Psoas muscle (tissue), 8 donors: ENCODE results near the gene PRRG3. TPM values are rescaled to one million over a fixed set of nuclear protein-coding genes. Genes with fewer than 3 reads are reported as not detected.

Experiments used
- ATAC-seq, 4 donors: fragments of 200-7000 bp; cut with Tn5 transposase; one replicate each; pipeline ENCODE4 v1.9.1; 2020; ENCODE audit warnings: moderate library complexity in 3 of 4, mild to moderate bottlenecking in 2 of 4
- DNase-seq, 2 donors: peaks; one replicate each; pipeline ENCODE4 v3.0.0-alpha.2; 2020
- H3K27ac ChIP-seq: fragments of 200-600 bp; one replicate; pipeline ENCODE4 v1.8.0; 2022
- H3K27me3 ChIP-seq, 3 donors: fragments of 200-600 bp in 1 of 3; one replicate each; pipeline versions ENCODE4 v1.6.1 to v1.8.0; 2013 to 2022; ENCODE audit warnings: low read length in 2 of 3, mild to moderate bottlenecking in 2 of 3, moderate library complexity in 1 of 3; ENCODE audit not compliant: insufficient read depth in 3 of 3
- H3K36me3 ChIP-seq, 2 donors: fragments of 200-600 bp in 1 of 2; one replicate each; pipeline versions ENCODE4 v1.6.1 to v1.8.0; 2013 to 2022; ENCODE audit warnings: low read depth in 1 of 2, mild to moderate bottlenecking in 1 of 2, moderate library complexity in 1 of 2; ENCODE audit not compliant: insufficient read depth in 1 of 2
- H3K4me1 ChIP-seq: fragments of 200-600 bp; one replicate; pipeline ENCODE4 v1.8.0; 2022
- H3K4me3 ChIP-seq: fragments of 200-600 bp; one replicate; pipeline ENCODE4 v1.8.0; 2022; ENCODE audit warnings: mild to moderate bottlenecking
- H3K9me3 ChIP-seq: fragments of 200-600 bp; one replicate; pipeline ENCODE4 v1.8.0; 2022
- CTCF ChIP-seq: fragments of 200-600 bp; IDR thresholded peaks from one replicate; pipeline ENCODE4 v1.8.0; 2022; ENCODE audit warnings: antibody characterized with exemption
- WGBS, 3 donors: extraction: QIAGEN DNeasy Blood & Tissue Kit; methylation state at CpG; one replicate each; pipeline versions ENCODE4 v1.1.6 to v1.1.7; 2013; 5-methylcytosine and 5-hydroxymethylcytosine counted together
- intact Hi-C, 2 donors: fragments of 100-400 bp; cut with DNase I; formaldehyde crosslinking; loops; one replicate each; pipeline versions ENCODE4 v1.11.0 to v1.14.2; 2022
- polyA plus RNA-seq, 3 donors: library from polyadenylated mRNA; stranded (reverse); fragments of 200-250 nt; gene quantifications; one replicate each; pipeline ENCODE4 v1.2.3, GENCODE V29; 2013
- total RNA-seq, 4 donors: library from RNA; stranded (reverse); fragmentation: NEBNext Ultra II Directional in 2 of 4; extraction: Animal tissue kit (Norgen Biotek cat#: 25700) in 2 of 4; gene quantifications; one replicate each; pipeline versions ENCODE4 v1.2.1 to v1.2.4, GENCODE V29; 2021 to 2023
- donor health status: healthy with polysubstance abuse.
- donor health status: DM: no; HTN: no; CAD: no; lungs with moderate emphysema.
- donor health status: Bipolar disorder and iron deficiency.
- donor health status: healthy.
- donor health status: DM: yes; HTN: yes; CAD: no.
- donor health status: DM: no; HTN: no; CAD: no.
- donor health status: DM: no; HTN: no; CAD: no.
- donor health status: DM: yes; HTN: yes; CAD: no.

Gene PRRG3
- total and polyA plus RNA-seq, 7 donors = 0.06 to 1.7 (median 0.32) TPM

- Histone ChIP-seq H3K36me3 (no peaks in the 10 kb centered on the region), H3K9me3 (no peaks in the 10 kb centered on the region), H3K27me3 (no peaks in the 10 kb centered on the region), H3K27ac (no peak overlapping the region), H3K4me3 (no peak overlapping the region), H3K4me1 (no peaks in the 10 kb centered on the region)
- TF ChIP-seq CTCF = no peak
- ATAC-seq = no peak
- DNase-seq = no peak
- 72 to 86% (median 84%) methylated on average over 6 to 7 of the region's 7 CpGs for WGBS, 3 donors
- intact Hi-C loops = no loop called here
Observed at GRCh38 chrX:151738751-151739150, 43.5 kb downstream of the PRRG3 start.

DNA sequence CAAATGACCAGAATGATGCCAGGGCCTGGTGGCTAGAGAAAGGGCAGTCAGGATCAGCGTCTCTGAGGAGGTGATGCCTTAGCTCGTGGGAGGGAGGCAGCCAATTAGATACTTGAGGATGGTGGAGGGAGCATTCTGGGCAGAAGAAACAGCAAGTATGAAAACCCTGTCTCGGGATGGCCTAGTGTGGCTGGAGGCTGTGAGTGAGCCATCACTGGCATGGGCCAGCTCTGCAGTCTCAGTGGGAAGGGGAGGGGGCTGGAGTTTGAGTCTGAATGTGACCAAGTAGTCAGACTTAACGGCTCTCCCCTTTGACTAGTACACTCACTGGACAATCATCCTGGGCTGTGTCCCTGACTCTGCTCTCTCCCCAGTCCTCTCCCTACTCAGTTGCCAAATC is 46.3 kb downstream of the PRRG3 start:
- Histone ChIP-seq H3K4me3 (no peak overlapping the region), H3K27me3 (no peaks in the 10 kb centered on the region), H3K9me3 (no peaks in the 10 kb centered on the region), H3K27ac (no peak overlapping the region), H3K4me1 (no peaks in the 10 kb centered on the region), H3K36me3 (no peaks in the 10 kb centered on the region)
- TF ChIP-seq CTCF = no peak
- intact Hi-C loops = no loop called here
- ATAC-seq (no peak), DNase-seq (no peak)
- 70 to 93% (median 83%) methylated on average over 4 of the region's 4 CpGs for WGBS, 3 donors

DNA sequence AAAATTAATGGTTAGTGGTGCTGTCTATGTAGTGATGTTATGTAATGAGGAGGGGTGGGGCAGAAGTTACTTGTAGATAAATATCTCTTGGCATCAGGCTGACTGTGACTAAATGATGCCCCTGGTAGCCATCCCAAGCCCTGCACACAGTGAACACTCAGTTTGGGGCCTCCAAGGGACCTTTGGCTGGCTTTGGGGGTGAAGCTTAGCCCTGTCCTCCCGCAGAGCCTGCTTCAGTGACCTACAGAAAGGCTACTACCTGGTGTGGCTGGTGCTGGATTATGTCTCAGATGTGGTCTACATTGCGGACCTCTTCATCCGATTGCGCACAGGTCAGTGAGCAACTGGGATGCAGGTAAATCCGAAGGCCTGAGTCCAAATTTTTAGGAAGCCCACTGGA is 47.1 kb downstream of the PRRG3 start:
- Histone ChIP-seq H3K4me3 (no peak overlapping the region), H3K9me3 (no peaks in the 10 kb centered on the region), H3K27ac (no peak overlapping the region), H3K27me3 (no peaks in the 10 kb centered on the region), H3K4me1 (no peaks in the 10 kb centered on the region), H3K36me3 (no peaks in the 10 kb centered on the region)
- DNase-seq (no peak), ATAC-seq (no peak)
- intact Hi-C loops = no loop called here
- 80 to 98% (median 95%) methylated on average over 5 of the region's 5 CpGs for WGBS, 3 donors
- TF ChIP-seq CTCF = no peak

DNA sequence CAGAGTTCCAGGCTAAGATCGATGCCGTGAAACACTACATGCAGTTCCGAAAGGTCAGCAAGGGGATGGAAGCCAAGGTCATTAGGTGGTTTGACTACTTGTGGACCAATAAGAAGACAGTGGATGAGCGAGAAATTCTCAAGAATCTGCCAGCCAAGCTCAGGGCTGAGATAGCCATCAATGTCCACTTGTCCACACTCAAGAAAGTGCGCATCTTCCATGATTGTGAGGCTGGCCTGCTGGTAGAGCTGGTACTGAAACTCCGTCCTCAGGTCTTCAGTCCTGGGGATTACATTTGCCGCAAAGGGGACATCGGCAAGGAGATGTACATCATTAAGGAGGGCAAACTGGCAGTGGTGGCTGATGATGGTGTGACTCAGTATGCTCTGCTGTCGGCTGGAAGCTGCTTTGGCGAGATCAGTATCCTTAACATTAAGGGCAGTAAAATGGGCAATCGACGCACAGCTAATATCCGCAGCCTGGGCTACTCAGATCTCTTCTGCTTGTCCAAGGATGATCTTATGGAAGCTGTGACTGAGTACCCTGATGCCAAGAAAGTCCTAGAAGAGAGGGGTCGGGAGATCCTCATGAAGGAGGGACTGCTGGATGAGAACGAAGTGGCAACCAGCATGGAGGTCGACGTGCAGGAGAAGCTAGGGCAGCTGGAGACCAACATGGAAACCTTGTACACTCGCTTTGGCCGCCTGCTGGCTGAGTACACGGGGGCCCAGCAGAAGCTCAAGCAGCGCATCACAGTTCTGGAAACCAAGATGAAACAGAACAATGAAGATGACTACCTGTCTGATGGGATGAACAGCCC is 48.6 kb downstream of the PRRG3 start:
- Histone ChIP-seq H3K27ac (no peak overlapping the region), H3K9me3 (no peaks in the 10 kb centered on the region), H3K4me3 (no peak overlapping the region), H3K4me1 (no peaks in the 10 kb centered on the region), H3K27me3 (no peaks in the 10 kb centered on the region), H3K36me3 (no peaks in the 10 kb centered on the region)
- 92 to 95% (median 95%) methylated on average over 21 of the region's 21 CpGs for WGBS, 3 donors
- ATAC-seq (no peak), DNase-seq (no peak)
- intact Hi-C loops = no loop called here
- no peak for TF ChIP-seq CTCF

DNA sequence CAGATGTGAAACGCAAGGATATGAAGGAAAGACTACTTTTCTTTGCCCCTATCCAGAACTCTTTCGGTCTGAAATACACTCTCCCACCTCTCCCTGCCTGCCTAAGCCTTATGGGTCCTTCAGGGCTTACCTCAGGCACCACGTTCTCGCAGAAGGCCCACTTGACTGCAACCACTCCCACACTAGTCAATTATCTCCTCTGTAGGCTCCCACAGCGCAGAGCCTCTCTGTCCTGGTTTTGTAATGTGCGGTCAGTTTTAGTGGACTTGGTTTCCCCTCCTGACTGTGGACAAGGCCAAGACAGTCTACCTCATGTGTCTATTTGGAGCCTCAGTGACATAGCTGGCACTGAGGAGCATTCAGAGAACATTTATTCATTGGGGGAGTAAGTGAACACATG is 50.4 kb downstream of the PRRG3 start:
- Histone ChIP-seq H3K9me3 (no peaks in the 10 kb centered on the region), H3K4me3 (no peak overlapping the region), H3K4me1 (no peaks in the 10 kb centered on the region), H3K36me3 (no peaks in the 10 kb centered on the region), H3K27me3 (peaks cover 0 to 8% (median 0%) of the 10 kb centered on the region in 3 donors), H3K27ac (no peak overlapping the region)
- no peak for DNase-seq
- intact Hi-C loops = no loop called here
- no peak for ATAC-seq
- no peak for TF ChIP-seq CTCF
- WGBS, 3 donors = 78 to 91% (median 88%) methylated on average over 6 of the region's 6 CpGs
